ENCODE measurements around the gene RCOR1.

Gene RCOR1

DNA sequence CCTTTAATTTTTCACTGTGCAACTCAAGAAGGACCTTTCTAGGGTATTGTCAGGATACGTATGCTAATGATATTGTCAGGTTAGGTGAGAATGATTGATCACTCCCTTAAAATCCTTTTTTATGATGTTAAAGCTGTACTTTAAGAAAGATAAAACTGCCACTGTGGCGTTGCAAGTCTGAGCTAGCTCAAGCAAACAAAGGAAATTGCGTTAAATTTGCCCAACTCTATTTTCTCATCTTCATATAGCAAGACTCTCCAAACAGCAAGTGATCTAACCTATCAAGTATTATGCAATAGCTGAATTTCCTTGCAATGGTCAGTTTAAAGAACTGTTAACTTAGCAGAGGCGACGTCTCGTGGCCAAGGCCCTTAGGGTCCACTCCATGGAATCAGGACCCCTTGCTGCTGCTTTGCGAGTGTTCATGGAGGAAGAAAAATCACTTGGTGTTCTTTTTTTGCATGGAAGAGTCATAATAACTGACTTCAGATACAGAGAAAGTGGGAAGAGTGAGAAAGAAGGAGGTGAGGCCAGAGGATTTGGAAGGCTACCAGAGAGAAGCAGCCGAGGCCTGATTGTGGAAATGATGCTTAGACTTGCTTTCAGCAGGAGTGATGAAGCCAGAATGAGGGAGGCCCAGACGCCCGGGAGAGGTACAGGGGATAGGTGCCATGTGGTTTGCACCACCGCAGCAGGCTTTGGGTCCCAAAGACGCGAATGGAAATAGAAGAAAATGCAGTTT, 187.3 kb downstream of the RCOR1 start:
- DNase-seq: no peak

All from activated CD4-positive, alpha-beta T cell treated with anti-CD3 and anti-CD28 coated beads for 4 hours (primary cell).